ENCODE data around the gene TRIO. TPM values are rescaled to one million over a fixed set of nuclear protein-coding genes. Genes with fewer than 3 reads are reported as not detected.

TRIO gene
- total RNA-seq = 365 and 383 TPM in 2 replicates

DNA sequence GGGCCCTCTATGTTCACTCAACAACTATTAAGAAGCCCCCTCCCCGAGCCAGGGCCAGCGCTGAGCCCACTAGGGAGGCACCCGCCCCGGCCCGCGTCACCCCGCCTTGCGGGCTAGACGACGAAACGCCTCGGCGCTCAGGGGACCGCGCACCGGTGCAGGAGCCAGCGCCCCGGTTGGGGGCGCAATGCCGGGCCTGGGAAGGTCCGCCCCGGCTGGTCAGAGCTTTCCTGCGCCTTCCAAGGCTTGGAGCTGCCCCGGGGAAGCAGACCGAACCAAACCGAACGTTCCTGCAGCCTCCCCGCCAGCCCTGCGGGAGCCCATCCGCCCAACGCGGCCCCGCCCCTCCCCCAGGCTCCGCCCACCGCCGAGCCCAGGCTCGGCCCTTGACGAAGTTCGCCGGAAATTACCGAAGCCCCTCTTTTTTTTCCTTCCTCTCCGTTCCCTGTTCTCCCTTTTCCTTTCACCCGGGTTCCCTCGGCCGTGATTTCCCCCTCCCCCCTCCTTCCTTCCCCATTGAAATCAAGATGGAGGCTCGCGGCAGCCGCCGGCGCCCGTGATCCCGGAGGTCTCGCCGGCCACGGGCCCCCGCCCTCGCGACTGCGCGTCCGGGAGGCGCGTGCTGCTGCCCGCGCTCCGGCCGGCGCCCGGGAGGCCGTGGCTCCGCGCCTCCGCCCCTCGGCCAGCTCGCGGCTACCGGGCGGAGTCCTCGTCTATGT is at the start of gene TRIO:
TSS of gene TRIO (plus strand) at position 516 of the 719 bp plus-strand sequence. CDS start 384 bp downstream, outside the sequence.

Other genes with a start within 250 kb of the TRIO start
- gene DNAH5, start 198.7 kb upstream of the TRIO start, total RNA-seq = 0.65 and 0.97 TPM in 2 replicates

All from hair follicle dermal papilla cell (primary cell).